Caco-2 (cell line): Measurements from ENCODE around the gene CEP20. TPM values are rescaled to one million over a fixed set of nuclear protein-coding genes. Genes with fewer than 3 reads are reported as not detected.

Experiments used
- BruUV-seq: library from RNA; stranded (reverse); fragments of 400-500 nt; replicated peaks from 2 replicates; lab custom pipeline; 2021; lab: Mats Ljungman, UMichigan
- CTCF ChIA-PET: fragments of 300-600 bp; sonication (Branson Sonifier 250); formaldehyde crosslinking; loops from one replicate; lab custom pipeline; 2022; ENCODE audit warnings: antibody characterized with exemption; lab: Charles Lee
- POLR2A ChIA-PET: fragments of 300-600 bp; sonication (Branson Sonifier 250); formaldehyde crosslinking; loops from one replicate; lab custom pipeline; 2022; ENCODE audit warnings: antibody characterized with exemption; lab: Charles Lee
- DNase-seq, 2 experiments: peaks; one replicate each; pipeline versions ENCODE4 v3.0.0 to v3.0.0-alpha.2; 2020 to 2022
- H3K27me3 ChIP-seq: replicated peaks from 2 replicates; pipeline ENCODE4 v1.6.0; 2011; ENCODE audit warnings: low read length; ENCODE audit not compliant: control insufficient read depth, insufficient read depth
- H3K36me3 ChIP-seq: 2 replicates; pipeline ENCODE4 v1.5.1; 2011; ENCODE audit warnings: low read length; ENCODE audit not compliant: control insufficient read depth, insufficient read depth
- H3K4me1 ChIP-seq: fragments of 250-450 bp; sonication (Bioruptor Pico); 2 replicates; pipeline ENCODE4 v1.5.1; 2020; ENCODE audit warnings: mild to moderate bottlenecking
- H3K4me3 ChIP-seq: 2 replicates; pipeline ENCODE4 v1.5.1; 2011; ENCODE audit warnings: low read depth, mild to moderate bottlenecking, control low read depth, low read length
- H3K9me3 ChIP-seq: fragments of 250-450 bp; sonication (Bioruptor Pico); 2 replicates; pipeline ENCODE4 v1.5.1; 2020; ENCODE audit warnings: mild to moderate bottlenecking, moderate library complexity
- H3K27ac Mint-ChIP-seq: one replicate; pipeline ENCODE4 v1.8.0; 2022; ENCODE audit warnings: mixed read lengths; ENCODE audit not compliant: unreplicated experiment
- H3K27me3 Mint-ChIP-seq: one replicate; pipeline ENCODE4 v1.8.0; 2022; ENCODE audit warnings: mixed read lengths; ENCODE audit not compliant: insufficient read depth, unreplicated experiment
- H3K36me3 Mint-ChIP-seq: one replicate; pipeline ENCODE4 v1.8.0; 2022; ENCODE audit warnings: mild to moderate bottlenecking, mixed read lengths; ENCODE audit not compliant: insufficient read depth, unreplicated experiment
- H3K4me1 Mint-ChIP-seq: one replicate; pipeline ENCODE4 v1.8.0; 2022; ENCODE audit warnings: low read depth, mixed read lengths; ENCODE audit not compliant: unreplicated experiment
- H3K4me3 Mint-ChIP-seq: one replicate; pipeline ENCODE4 v1.8.0; 2022; ENCODE audit warnings: mild to moderate bottlenecking, moderate library complexity, mixed read lengths; ENCODE audit not compliant: unreplicated experiment
- H3K9me3 Mint-ChIP-seq: one replicate; pipeline ENCODE4 v1.8.0; 2022; ENCODE audit warnings: mixed read lengths; ENCODE audit not compliant: unreplicated experiment
- CTCF ChIP-seq, 2 experiments: fragments of 200-600 bp in 1 of 2; IDR thresholded peaks; 1 replicate in 1 of 2; 2 replicates in 1 of 2; pipeline versions ENCODE4 v1.5.1 to v1.8.0; 2011 to 2022; ENCODE audit warnings: antibody characterized with exemption in 1 of 2, control low read depth in 1 of 2, inconsistent platforms in 1 of 2, low read depth in 1 of 2, low read length in 1 of 2, mild to moderate bottlenecking in 1 of 2, moderate library complexity in 1 of 2; ENCODE audit not compliant: insufficient read depth in 1 of 2, severe bottlenecking in 1 of 2, unreplicated experiment in 1 of 2
- intact Hi-C: fragments of 100-400 bp; cut with micrococcal nuclease; formaldehyde crosslinking; loops from one replicate; pipeline ENCODE4 v1.10.0; 2022; ENCODE audit not compliant: unreplicated experiment
- total RNA-seq: library from RNA; stranded (reverse); gene quantifications from 2 replicates; pipeline ENCODE4 v1.2.3, GENCODE V29; 2022

The CEP20 gene
- total RNA-seq, 1 experiment from 2014 or later: 26.0 TPM

DNA sequence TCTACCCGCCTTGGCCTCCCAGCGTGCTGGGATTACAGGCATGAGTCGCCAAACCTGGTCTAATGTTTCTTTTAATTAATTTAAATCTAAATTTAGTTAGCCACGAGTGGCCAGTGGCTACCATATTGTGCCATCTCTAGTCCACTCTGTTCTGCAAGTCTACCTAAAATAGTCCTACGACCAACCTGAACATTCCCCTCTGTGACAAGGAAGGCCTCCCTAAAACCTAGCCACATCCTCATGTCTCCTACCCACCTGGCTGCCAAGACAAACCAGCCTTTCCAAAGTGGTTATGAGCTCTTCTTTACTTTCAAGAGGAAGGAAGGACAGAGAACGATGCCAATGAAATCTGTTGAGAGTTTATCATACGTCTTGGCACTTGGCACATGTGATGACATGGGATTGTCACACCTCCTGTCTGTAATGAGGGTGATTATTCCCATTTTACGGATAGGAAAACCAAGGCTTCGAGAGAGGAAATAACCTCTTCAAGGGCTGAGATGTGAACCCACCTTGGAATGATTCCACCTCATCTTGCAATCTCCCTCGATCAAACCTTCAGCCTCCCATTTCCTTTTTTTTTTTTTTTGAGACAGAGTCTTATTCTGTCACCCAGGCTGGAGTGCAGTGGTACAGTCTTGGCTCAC is 51.3 kb downstream of the CEP20 start:
- Histone ChIP-seq H3K36me3 (no peaks in the 10 kb centered on the region), H3K4me1 (no peaks in the 10 kb centered on the region), H3K4me3 (no peak overlapping the region), H3K27me3 (no peaks in the 10 kb centered on the region), H3K9me3 (no peaks in the 10 kb centered on the region)
- no peak for TF ChIP-seq CTCF (IDR thresholded peaks at IDR 0.05; ENCODE audit: insufficient read depth in 1 of 2, low read depth in 1 of 2, low read length in 1 of 2, severe bottlenecking in 1 of 2, unreplicated experiment in 1 of 2)
- CTCF ChIA-PET: no interaction called here
- no peak overlapping the region for H3K4me3 Mint-ChIP-seq
- H3K4me1 Mint-ChIP-seq: no peaks in the 10 kb centered on the region
- POLR2A ChIA-PET: no interaction called here
- BruUV-seq: no TSS peak
- no peak for DNase-seq
- intact Hi-C loops: no loop called here
- H3K27ac Mint-ChIP-seq: no peak overlapping the region
- H3K9me3 Mint-ChIP-seq: no peaks in the 10 kb centered on the region
- no peaks in the 10 kb centered on the region for H3K36me3 Mint-ChIP-seq
- H3K27me3 Mint-ChIP-seq: peaks cover 4% of the 10 kb centered on the region

- DNase-seq: no peak
- H3K27me3 Mint-ChIP-seq: peaks cover 4% of the 10 kb centered on the region
- no TSS peak for BruUV-seq
- Histone ChIP-seq H3K27me3 (no peaks in the 10 kb centered on the region), H3K9me3 (no peaks in the 10 kb centered on the region), H3K36me3 (no peaks in the 10 kb centered on the region), H3K4me3 (no peak overlapping the region), H3K4me1 (no peaks in the 10 kb centered on the region)
- no peak overlapping the region for H3K4me3 Mint-ChIP-seq
- ChIA-PET CTCF (no interaction called here), POLR2A (no interaction called here)
- no peaks in the 10 kb centered on the region for H3K4me1 Mint-ChIP-seq
- TF ChIP-seq CTCF (IDR thresholded peaks at IDR 0.05; ENCODE audit: insufficient read depth in 1 of 2, low read depth in 1 of 2, low read length in 1 of 2, severe bottlenecking in 1 of 2, unreplicated experiment in 1 of 2): no peak
- no peaks in the 10 kb centered on the region for H3K9me3 Mint-ChIP-seq
- H3K36me3 Mint-ChIP-seq: no peaks in the 10 kb centered on the region
- intact Hi-C loops: no loop called here
- no peak overlapping the region for H3K27ac Mint-ChIP-seq
Observed at GRCh38 chr16:15836074-15836473, 52.3 kb downstream of the CEP20 start.

GRCh38 chr16:15835136-15835878 is 53.1 kb downstream of the CEP20 start:
- H3K27me3 Mint-ChIP-seq: peaks cover 4% of the 10 kb centered on the region
- no peak for DNase-seq
- Histone ChIP-seq H3K9me3 (no peaks in the 10 kb centered on the region), H3K4me3 (no peak overlapping the region), H3K36me3 (no peaks in the 10 kb centered on the region), H3K27me3 (no peaks in the 10 kb centered on the region), H3K4me1 (no peaks in the 10 kb centered on the region)
- H3K4me3 Mint-ChIP-seq: no peak overlapping the region
- CTCF ChIA-PET: interaction anchor here (0.6 kb wide), 1 partner anchor 20 kb away, joined by 3 read pairs; no protein-coding TSS in a partner anchor
- intact Hi-C loops: no loop called here
- POLR2A ChIA-PET: no interaction called here
- no peak overlapping the region for H3K27ac Mint-ChIP-seq
- H3K4me1 Mint-ChIP-seq: no peaks in the 10 kb centered on the region
- H3K9me3 Mint-ChIP-seq: no peaks in the 10 kb centered on the region
- no peak for TF ChIP-seq CTCF (IDR thresholded peaks at IDR 0.05; ENCODE audit: insufficient read depth in 1 of 2, low read depth in 1 of 2, low read length in 1 of 2, severe bottlenecking in 1 of 2, unreplicated experiment in 1 of 2)
- no TSS peak for BruUV-seq
- H3K36me3 Mint-ChIP-seq: no peaks in the 10 kb centered on the region
